ENCODE measurements around the gene TMEM108. TPM values are rescaled to one million over a fixed set of nuclear protein-coding genes. Genes with fewer than 3 reads are reported as not detected.

TMEM108 gene
- total RNA-seq, 1 experiment from 2014 or later = 0.12 TPM

GRCh38 chr3:133354721-133355120, 316.5 kb downstream of the TMEM108 start:
- no peak for DNase-seq (ENCODE audit: low read depth)

- no peak for DNase-seq (ENCODE audit: low read depth)
Measured at GRCh38 chr3:133360476-133360875, 322.3 kb downstream of the TMEM108 start.

- DNase-seq (ENCODE audit: low read depth) = no peak
Measured at GRCh38 chr3:133361011-133361410, 322.8 kb downstream of the TMEM108 start.

GRCh38 chr3:133361435-133361834, 323.2 kb downstream of the TMEM108 start:
- DNase-seq (ENCODE audit: low read depth) = no peak

- DNase-seq (ENCODE audit: low read depth) = no peak
Measured at GRCh38 chr3:133362539-133362938, 324.3 kb downstream of the TMEM108 start.

- no peak for DNase-seq (ENCODE audit: low read depth)
Measured at GRCh38 chr3:133364704-133365103, 326.5 kb downstream of the TMEM108 start.

- no peak for DNase-seq (ENCODE audit: low read depth)
Measured at GRCh38 chr3:133366921-133367320, 328.7 kb downstream of the TMEM108 start.

- DNase-seq (ENCODE audit: low read depth) = no peak
Measured at GRCh38 chr3:133367403-133367802, 329.2 kb downstream of the TMEM108 start.

GRCh38 chr3:133367956-133368355, 329.8 kb downstream of the TMEM108 start:
- no peak for DNase-seq (ENCODE audit: low read depth)

GRCh38 chr3:133368371-133369067, 330.3 kb downstream of the TMEM108 start:
- DNase-seq (ENCODE audit: low read depth) = no peak

- DNase-seq (ENCODE audit: low read depth) = no peak
Measured at GRCh38 chr3:133369068-133369440, 330.9 kb downstream of the TMEM108 start.

- DNase-seq (ENCODE audit: low read depth) = no peak
Measured at GRCh38 chr3:133371181-133371580, 333.0 kb downstream of the TMEM108 start.

GRCh38 chr3:133371676-133372075, 333.5 kb downstream of the TMEM108 start:
- DNase-seq (ENCODE audit: low read depth) = no peak

- no peak for DNase-seq (ENCODE audit: low read depth)
Measured at GRCh38 chr3:133374708-133375402, 336.7 kb downstream of the TMEM108 start.

GRCh38 chr3:133375403-133375745, 337.2 kb downstream of the TMEM108 start:
- DNase-seq (ENCODE audit: low read depth) = no peak

- no peak for DNase-seq (ENCODE audit: low read depth)
Measured at GRCh38 chr3:133376810-133377209, 338.6 kb downstream of the TMEM108 start.

- peak; percentile 21 for DNase-seq (ENCODE audit: low read depth)
Measured at GRCh38 chr3:133377396-133377795, 339.2 kb downstream of the TMEM108 start.

- DNase-seq (ENCODE audit: low read depth) = no peak
Measured at GRCh38 chr3:133379926-133380325, 341.7 kb downstream of the TMEM108 start.

- DNase-seq (ENCODE audit: low read depth) = no peak
Measured at GRCh38 chr3:133380481-133381225, 342.5 kb downstream of the TMEM108 start.

GRCh38 chr3:133381346-133382109, 343.3 kb downstream of the TMEM108 start:
- no peak for DNase-seq (ENCODE audit: low read depth)

GRCh38 chr3:133383175-133383574, 345.0 kb downstream of the TMEM108 start:
- no peak for DNase-seq (ENCODE audit: low read depth)

- DNase-seq (ENCODE audit: low read depth) = no peak
Measured at GRCh38 chr3:133383741-133384140, 345.6 kb downstream of the TMEM108 start.
